ENCODE data around the gene TOX2.

Gene TOX2

DNA sequence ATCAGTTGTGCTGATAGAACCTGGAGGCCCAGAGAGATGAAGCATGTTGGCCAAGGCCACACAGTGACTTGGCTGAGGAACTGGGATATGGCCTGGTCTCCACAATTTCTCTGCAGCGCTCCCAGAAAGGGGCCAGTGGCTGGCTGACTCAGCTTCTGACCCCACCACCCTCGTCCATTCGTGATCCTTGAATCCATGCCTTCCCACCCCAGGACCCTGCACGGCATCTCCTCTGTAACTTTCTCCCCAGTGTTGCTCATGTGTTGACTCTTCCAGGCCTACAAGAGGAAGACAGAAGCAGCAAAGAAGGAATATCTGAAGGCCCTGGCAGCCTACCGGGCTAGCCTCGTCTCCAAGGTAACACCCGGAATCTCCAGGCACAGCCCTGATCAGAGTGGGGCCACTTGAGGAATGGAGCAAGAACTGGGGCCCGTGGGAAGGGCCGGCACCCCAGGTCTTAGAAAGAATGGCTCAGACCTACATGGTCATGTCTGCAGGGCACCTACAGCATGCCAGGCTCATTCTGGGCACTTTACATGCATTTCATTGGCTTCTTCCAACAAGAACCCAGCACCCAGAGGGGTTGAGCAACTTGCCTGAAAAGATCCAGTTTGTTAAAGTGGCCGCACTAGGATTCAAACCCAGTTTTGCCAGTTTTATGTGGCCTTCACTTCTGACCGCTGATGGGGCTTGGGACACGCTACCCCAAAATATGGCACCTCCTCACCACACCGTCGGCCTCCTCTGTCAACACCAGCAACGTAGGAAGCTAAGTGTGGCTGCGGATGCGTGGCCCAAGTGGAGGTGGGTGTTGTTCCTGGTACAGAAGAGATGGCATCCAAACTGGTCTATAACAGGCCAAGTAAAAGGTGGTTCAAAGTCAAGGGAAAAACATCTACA, 150.1 kb downstream of the TOX2 start:
- no peak for DNase-seq (ENCODE audit: low read depth)

DNA sequence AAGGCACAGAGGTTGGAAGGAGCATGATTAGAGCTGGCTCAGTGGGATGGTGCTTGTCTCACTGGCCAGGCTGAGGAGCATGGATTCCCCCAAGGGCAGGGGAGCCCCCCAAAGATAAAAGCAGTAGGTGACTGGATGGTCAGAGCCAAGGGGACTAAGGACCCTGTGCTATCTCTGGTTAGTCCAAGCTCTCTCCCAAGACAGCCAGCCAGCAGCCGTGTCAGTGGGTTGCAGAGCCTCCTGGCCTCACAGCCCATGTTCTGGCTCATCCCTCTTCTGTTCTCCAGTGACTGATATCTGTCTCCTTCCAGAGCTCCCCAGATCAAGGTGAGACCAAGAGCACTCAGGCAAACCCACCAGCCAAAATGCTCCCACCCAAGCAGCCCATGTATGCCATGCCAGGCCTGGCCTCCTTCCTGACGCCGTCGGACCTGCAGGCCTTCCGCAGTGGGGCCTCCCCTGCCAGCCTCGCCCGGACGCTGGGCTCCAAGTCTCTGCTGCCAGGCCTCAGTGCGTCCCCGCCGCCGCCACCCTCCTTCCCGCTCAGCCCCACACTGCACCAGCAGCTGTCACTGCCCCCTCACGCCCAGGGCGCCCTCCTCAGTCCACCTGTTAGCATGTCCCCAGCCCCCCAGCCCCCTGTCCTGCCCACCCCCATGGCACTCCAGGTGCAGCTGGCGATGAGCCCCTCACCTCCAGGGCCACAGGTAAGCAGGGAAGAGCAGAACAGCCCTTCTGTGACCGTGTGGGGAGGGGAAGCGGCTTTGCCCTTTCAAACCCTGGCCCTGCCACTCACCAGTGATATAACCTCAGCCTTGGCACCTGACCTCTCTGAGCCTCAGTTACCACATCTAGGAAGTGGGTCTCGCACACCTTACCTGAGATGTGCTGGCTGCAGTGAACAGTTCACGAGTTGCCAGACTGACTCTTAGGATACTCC, 151.0 kb downstream of the TOX2 start:
- no peak for DNase-seq (ENCODE audit: low read depth)

DNA sequence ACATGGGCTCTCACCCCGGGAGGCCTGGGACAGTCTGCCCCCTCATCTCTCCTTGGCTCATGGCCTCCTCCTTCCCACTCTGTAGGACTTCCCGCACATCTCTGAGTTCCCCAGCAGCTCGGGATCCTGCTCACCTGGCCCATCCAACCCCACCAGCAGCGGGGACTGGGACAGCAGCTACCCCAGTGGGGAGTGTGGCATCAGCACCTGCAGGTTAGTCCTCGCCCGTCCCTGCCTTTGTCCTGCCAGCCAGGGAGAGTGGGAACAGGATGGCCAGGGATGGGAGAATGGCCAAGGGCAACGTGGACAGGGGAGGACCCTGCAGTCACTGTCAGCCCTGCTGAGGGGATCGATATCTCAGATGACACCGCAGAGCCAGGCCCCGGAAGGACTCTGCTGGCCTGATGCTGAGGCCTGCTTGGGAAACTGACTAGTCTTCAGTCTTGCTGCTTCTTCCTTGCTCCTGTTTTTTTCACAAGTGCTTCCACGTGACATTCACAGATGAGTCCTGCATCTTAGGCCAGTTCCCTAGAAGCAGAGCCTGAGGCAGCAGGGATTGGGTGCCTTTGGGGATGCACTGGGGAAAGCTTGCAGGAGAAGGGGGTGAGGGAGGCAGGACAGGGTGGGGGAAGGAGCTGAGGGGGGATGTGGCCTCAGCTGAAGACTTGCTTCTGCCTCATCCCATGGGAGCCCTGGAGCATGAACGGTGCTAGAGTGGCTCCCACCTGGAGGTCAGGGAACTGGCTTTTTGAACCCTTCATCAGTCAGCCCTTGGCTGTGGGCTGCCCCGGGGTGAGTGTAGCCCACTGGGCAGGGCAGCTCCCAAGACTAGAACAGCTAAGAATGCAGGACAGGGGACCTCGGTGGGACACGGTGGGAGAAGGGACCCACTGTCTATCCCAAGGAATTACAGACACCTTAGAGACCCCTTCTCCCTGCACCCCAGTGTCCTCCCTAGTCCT, 152.3 kb downstream of the TOX2 start:
- no peak for DNase-seq (ENCODE audit: low read depth)

DNA sequence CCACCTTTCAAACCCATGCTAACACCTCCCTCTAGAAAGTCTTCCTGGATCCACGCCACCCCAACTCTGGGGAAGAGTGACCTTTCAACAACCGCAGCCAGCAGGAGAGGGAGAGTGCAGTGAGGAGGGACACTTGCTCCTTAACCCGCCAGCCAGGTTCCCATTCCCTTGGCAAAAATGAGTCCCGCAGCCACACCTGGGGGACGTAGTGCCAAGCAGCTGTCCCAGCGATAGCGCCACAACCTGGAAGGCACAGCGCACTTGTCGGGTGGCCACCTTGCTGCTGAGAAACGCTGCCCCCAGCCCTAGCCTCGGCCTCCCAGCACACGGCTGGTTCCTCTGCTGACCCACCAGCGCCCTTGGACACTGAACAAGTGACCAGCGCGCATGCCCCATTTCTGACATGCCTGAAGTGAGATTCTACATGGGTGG, 153.0 kb downstream of the TOX2 start:
- no peak for DNase-seq (ENCODE audit: low read depth)

DNA sequence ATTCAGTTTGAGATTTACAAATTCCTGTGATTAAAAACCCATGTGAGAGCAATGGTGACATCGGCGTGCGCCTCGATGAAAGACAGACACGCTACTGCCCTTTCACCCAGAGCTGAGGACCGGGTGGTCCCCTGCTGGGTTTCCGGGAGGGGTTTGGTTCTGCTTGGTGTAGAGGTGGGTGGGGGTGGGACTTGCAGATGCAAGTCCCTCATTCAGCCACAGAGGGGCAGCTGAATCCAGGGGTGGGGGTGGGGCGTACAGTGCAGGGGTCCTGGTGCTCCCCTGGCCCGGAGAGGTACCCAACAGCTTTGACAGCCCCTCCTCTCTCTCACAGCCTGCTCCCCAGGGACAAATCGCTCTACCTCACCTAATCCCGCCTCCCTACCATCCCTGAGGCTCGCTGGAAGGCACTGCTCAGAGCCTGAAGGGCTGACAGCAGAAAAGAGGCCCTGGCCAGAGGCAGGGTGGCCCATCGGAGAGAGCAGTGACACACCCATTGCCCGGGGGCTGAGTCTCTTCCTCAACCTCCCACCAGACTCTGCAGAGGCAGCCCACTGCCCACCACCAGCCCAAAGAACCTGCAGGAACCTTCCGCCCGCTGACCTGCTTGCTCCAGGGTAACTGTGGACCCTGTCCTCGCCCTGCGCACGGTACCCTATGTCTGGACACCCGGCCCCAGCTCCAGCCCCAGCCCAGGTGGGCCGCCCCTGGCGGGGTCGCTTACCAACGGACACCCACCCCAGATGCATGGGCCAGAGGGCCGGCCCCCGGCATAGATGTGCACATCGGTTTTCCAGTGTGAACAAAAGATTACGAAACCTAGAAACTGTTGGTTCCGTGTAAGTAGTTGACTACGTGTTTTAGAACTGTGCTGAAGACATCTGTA, 153.9 kb downstream of the TOX2 start:
- no peak for DNase-seq (ENCODE audit: low read depth)

DNA sequence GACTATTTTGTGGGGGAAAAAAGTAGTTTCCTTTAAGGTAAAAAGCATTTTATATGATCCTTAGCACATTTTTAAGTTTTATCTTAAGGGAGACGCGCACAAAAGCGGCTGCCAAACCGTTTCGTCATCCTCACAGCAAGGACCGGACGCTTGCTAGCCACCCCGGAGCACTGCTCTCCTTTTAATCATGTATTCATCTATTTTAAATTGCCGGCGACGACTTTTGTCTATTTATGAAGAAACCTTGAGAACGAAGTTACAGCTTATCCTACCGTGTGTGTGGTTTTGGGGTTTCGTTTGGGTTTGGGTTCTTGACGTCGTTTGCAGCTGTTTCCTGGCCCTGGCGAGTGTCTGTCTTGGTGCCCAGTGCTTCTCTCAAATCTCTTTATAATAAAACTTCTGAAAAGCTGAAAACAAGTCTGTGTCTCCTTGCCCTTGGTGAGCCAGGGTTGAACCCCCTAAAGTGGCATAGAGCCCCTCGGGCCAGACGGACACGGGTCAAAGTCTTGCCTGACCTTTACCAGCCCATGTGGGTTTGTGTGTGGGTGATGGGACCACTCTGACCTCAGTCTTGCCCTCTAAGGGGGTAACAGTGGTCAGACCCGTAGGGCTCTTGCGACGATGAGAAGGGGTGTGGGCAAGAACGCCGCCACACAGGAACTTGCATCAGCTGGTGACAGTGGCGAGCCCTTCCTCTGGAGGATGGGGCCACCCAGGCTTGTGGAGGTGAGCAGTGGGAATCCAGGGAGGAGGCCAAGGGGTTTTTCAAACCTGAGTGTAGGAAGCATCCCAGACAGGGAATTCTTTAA, 154.8 kb downstream of the TOX2 start:
- DNase-seq (ENCODE audit: low read depth): no peak

DNA sequence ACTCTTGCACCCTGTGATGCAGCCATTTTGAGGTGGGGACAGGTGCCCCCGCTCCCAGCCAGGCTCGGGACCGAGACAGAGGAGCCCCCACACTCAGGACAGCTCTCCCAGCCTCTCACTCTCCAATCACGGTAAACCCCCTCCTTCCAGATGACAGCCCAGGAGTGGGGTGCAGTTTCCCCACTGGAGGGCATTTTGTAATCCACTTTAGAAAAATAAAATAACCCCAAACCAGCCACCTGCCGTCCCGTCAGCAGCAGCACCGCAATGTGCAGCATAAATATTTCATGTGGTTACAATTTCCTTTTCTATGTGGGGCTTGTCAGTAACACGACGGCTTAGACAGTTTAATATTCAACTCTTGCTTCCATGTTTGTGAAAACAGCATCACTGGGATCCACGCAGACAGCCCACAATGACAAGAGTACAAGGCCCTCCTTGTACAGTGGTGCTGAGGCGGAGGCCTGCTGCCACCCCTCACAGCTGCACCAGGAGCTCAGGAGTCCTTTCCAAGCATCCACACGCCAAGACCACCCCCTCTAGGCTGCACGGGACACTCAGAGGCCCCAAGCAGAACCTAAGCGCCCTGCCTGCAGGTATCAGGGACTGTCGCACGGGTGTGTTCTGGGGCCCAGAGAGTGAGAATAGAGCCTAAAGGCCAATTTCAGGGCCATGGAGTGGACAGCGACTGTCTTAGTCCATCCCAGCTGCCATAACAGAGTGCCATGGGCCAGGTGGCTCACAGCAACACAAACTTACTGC, 155.7 kb downstream of the TOX2 start:
- no peak for DNase-seq (ENCODE audit: low read depth)

DNA sequence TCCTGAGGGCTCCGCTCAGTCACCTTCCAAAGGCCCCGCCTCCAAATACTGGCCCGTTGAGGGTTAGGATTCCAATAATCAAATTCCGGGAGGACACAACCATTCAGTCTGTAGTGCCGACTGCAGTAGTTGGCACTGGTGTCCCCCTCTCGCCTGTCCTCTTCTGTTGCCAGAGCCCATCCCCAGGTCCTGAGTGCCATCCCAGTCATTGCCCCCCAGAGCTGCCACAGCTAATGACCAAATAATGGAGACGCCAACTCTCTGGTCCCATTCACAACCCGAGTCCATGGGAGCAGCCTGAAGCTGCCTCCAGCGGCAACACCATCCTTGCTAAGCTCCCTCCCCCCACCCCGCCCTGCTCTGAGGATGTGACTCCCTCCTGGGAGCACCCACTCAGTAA, 156.4 kb downstream of the TOX2 start:
- no peak for DNase-seq (ENCODE audit: low read depth)

DNA sequence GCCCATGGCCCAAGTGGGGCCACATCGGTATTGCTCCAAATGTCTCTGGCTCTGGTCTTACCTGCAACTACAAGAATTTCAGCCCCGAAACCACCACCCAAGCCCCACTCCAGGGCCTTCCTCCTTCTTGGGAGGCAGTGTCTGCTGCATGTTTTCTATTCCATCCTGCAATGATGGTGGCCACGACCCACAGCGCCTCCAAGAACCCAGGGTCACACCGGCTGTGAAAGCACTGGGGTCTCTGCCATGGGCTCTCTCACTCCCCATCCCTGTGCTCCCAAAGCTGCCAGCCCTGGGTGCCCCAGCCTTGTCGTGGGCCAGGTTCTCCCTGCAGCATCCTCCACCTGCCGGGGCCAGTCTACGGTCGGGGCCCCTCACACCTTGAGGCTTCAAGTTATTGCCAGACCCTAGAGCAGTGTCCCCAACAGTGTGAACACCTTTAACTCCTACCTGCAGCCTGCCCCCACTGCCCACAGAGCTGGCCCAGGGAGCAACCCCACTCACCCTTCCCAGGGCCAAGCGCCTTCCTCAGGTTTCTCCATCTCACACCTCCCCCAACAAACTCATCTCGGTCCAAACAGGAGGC, 157.0 kb downstream of the TOX2 start:
- no peak for DNase-seq (ENCODE audit: low read depth)

DNA sequence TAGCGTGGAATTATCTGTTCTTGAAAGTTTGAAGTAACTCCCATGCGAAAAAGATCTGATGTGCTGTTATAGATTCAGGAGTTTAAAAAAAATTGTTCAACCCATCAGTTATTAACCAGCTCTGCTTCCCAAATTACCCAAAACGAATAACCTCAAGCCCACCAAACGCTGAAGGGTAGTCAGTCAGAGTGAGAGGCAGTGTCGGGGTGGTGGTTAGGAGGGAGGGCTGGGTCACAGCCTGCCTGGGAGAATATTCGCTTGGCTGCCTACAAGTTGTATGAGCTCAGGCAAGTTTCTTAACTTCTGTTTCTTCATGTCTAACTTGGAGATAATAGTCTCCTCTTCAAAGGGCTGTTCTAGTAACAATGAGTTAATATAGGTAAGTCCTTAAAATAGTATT, 157.7 kb downstream of the TOX2 start:
- no peak for DNase-seq (ENCODE audit: low read depth)

DNA sequence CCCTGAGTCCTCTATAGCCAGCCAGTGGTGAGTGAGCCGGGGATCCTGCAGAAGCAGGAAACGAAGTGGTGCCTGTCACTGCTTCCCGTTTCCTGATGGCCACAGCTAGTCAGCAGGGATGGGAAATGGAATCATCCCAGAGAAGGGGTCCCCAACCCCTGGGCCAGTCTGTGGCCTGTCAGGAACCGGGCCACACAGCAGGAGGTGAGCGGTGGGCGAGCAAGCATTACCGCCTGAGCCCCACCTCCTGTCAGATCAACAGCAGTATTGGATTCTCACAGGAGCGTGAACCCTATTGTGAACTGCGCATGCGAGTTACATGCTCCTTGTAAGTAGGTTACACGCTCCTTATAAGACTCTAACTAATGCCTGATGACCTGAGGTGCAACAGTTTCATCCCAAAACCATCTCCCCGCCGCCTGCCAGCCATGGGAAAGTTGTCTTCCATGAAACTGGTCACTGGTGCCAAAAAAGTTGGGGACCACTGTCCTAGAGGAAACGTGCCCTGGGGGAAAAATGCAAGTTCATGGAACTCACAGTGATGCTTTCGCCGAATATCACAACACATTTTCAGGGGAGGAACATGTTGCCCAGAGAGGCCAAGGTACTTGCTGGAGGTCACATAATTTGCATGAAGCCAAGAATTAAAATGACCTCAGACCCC, 158.5 kb downstream of the TOX2 start:
- DNase-seq (ENCODE audit: low read depth): no peak

DNA sequence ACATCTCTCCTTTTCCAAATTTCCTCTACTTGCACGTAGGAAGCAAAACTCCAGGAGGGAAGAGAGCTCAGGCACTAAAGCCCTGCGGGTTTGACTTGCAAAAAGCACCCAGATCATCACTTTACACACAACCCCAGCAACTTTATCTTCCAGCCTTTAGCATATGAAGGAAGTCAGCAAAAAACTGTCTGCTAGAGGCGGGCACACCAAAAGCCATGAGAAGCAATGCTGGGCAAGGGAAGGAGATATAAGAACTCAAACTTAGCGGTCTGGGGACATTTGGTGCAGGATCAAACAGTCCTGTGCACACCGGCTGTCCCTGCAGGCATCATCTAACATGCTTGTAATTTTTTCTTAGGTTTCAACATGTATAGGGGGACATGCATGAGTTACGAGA, 159.0 kb downstream of the TOX2 start:
- no peak for DNase-seq (ENCODE audit: low read depth)

DNA sequence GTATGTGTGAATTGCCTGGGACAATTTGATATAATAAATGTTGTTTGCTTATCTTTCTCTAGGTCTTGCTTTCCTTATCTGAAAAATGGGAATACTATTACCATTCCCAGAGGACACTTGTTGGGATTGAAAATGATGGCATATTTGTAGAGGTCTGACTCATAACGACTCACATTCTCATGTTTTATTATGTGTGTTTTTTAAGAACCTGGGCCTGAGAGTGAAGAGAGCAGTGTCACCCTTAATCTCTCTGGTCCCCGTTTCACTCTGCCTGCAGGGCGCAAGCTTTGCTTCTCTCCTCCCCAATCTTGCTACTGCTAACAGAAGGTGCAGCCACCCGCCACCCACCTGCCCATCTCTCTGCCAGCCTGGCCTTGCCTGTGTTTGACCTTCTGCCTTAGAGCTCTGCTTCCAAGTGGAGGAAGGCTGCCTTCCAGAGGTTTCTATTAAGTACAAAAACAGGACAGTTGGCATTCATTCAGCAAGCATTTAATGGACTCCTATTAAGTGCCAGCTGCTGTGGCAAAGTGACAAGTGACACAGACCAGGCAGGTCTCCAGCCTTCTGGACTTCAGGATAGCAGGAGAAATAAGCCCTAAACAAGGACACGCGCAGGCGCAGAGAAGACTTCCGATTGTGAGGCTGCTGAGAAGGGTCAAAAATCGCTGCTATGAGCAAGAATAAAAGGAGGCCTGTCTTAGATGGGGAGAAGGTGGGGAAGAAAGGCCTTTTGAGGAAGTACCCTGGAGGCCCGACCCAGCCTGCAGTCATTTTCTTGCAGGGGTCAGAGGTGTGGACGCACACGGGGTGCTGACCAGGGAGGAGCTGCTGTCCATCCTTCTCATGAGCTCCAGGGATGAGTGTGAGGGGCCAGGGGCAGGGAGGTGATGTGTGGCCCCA, 159.8 kb downstream of the TOX2 start:
- DNase-seq (ENCODE audit: low read depth): no peak

DNA sequence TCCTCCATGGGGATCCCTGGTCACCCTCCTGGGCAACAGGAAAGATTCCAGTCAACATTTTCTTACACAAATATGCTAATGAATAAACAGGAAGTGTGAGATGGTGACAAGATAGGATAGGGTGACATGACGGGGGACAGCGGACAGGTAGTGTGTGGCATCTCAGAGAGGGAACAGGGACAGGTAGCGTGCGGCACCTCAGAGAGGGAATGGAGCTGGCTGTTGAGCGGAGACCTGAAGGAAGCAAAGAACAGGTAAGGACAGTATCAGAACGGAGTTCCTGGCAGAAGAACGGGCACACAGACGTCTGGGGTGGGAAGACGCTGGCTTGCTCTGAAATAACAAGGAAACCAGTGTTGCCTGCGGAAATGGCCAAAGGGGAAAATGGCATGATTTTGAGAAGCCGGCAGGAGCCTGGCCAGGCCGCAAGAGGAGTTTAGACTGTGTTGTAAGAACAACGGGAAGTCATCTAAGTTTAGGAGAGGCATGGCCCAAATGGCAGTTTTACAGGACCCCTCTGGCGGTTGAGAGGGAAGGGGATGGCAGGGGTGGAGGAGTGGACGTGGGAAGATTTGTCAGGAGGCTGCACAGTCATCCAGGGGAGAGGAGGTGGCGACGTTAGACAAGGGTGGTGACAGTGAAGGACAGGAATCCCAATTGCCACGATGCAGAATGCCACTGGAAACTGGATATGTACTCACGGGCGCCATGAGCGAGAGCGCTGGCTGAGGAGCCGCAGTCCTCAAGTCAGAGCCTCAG, 160.7 kb downstream of the TOX2 start:
- no peak for DNase-seq (ENCODE audit: low read depth)

DNA sequence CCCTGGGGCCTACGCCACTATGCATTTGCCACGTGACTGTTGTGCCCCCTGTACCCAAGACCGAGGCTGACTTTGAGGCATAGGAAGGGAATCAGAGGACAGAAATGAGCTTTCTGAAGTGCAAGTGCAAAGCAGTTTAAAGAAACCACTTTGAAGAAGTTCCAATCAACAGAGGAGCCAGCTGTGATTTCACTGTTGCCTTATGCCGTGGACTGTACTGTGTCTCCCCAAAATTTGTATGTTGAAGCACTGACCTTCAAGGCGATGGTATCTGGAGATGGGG, 161.2 kb downstream of the TOX2 start:
- DNase-seq (ENCODE audit: low read depth): no peak

DNA sequence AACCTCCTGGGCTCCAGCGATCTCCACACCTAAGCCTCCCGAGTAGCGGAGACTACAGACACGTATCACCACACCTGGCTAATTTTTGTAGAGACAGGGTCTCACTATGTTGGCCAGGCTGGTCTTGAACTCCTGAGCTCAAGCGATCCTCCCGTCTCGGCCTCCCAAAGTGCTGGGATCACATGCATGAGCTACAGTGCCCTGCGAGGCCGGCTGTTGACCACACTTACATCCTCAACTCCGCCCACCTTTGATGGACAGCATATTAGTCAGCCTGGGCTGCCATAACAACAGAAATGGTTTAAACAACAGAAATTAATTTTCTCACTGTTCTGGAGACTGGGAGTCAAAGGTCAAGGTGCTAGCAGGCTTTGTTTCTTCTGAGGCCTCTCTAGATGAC, 164.6 kb downstream of the TOX2 start:
- DNase-seq (ENCODE audit: low read depth): no peak

DNA sequence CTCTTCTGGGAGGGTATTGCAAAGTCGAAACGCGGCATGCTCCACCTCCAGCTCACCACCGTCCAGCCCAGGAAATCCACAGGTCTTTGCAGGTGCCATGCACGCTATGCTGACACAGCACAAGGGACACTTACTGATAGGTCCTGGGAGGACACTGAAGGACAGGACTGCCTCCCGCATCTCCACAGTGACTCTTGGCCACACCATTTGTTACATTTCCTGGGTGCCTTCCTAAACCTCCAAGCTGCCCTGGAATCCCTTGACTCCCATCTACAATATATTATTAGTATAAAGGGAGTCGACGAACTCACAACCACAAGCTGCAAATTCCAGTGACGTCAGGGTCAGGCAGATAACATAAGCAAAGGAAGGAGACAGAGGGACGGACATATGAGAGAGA, 165.4 kb downstream of the TOX2 start:
- no peak for DNase-seq (ENCODE audit: low read depth)
